Ramos (cell line): Measurements from ENCODE around the gene ADCY4.

ENCODE experiments used
- in situ Hi-C: fragments of 300-500 bp; cut with MboI; formaldehyde crosslinking; loops from one replicate; pipeline ENCODE4 v1.14.3; 2022; ENCODE audit warnings: low sequenced_read_pairs; ENCODE audit not compliant: unreplicated experiment

The ADCY4 gene

GRCh38 chr14:24280797-24281460 lies 53.9 kb downstream of the ADCY4 start:
- in situ Hi-C loops: no loop called here

GRCh38 chr14:24279301-24280186 lies 55.3 kb downstream of the ADCY4 start:
- in situ Hi-C loops: no loop called here

- in situ Hi-C loops: no loop called here
These were observed 56.4 kb downstream of the ADCY4 start for GRCh38 chr14:24278424-24278823.

- in situ Hi-C loops: no loop called here
These were observed 57.1 kb downstream of the ADCY4 start for GRCh38 chr14:24277606-24278321.

- in situ Hi-C loops: no loop called here
These were observed 57.8 kb downstream of the ADCY4 start for GRCh38 chr14:24277071-24277470.

GRCh38 chr14:24274101-24274543 lies 60.7 kb downstream of the ADCY4 start:
- in situ Hi-C loops: no loop called here

GRCh38 chr14:24273422-24273998 lies 61.4 kb downstream of the ADCY4 start:
- in situ Hi-C loops: no loop called here

GRCh38 chr14:24272467-24272866 lies 62.4 kb downstream of the ADCY4 start:
- in situ Hi-C loops: no loop called here

GRCh38 chr14:24271834-24272263 lies 63.0 kb downstream of the ADCY4 start:
- in situ Hi-C loops: no loop called here

GRCh38 chr14:24271134-24271833 lies 63.6 kb downstream of the ADCY4 start, which contains the start of gene RABGGTA:
RABGGTA (minus strand) TSS chr14:24271597; CDS start chr14:24271115, 482 bp downstream.
- in situ Hi-C loops: no loop called here

GRCh38 chr14:24270537-24271133 lies 64.2 kb downstream of the ADCY4 start:
- in situ Hi-C loops: no loop called here

GRCh38 chr14:24269910-24270536 lies 64.8 kb downstream of the ADCY4 start:
- in situ Hi-C loops: no loop called here

GRCh38 chr14:24269368-24269767 lies 65.5 kb downstream of the ADCY4 start:
- in situ Hi-C loops: no loop called here
